ENCODE results near the gene STX5.

- no peak for TF ChIP-seq CTCF (IDR thresholded peaks at IDR 0.05; ENCODE audit: low read depth, low read length, poor library complexity, severe bottlenecking)
- no peak for TF ChIP-seq EZH2phosphoT487 (IDR thresholded peaks at IDR 0.05; ENCODE audit: borderline replicate concordance, low read length)
Observed at GRCh38 chr11:62854013-62854824, 22.4 kb upstream of the STX5 start.
